ENCODE measurements around the gene SLC35F3. TPM values are rescaled to one million over a fixed set of nuclear protein-coding genes. Genes with fewer than 3 reads are reported as not detected.

SLC35F3 gene
- total and polyA plus RNA-seq, 4 donors, result 0.01 to 0.37 (median 0.08) TPM; not detected in 1

- H3K36me3 ChIP-seq (ENCODE audit: control insufficient read depth in 4 of 4, insufficient read depth in 3 of 4, low read depth in 1 of 4, low read length in 3 of 4), result no peaks in the 10 kb centered on the region
- TF ChIP-seq JUND (IDR thresholded peaks at IDR 0.05) (no peak), FOXA1 (IDR thresholded peaks at IDR 0.05) (no peak), HNF4A (conservative IDR thresholded peaks at IDR 0.05) (no peak), FOXA2 (IDR thresholded peaks at IDR 0.05) (no peak), HNF4G (IDR thresholded peaks at IDR 0.05) (no peak), MAX (IDR thresholded peaks at IDR 0.05) (no peak), ZBTB33 (IDR thresholded peaks at IDR 0.05) (no peak)
- peaks cover 0 to 3% (median 0%) of the 10 kb centered on the region in 4 donors for H3K9me3 ChIP-seq (ENCODE audit: control insufficient read depth in 4 of 4, low read length in 3 of 4)
- 67% methylated on average over 2 of the region's 2 CpGs for WGBS
- no peak overlapping the region for H3K4me3 ChIP-seq (ENCODE audit: low read depth in 1 of 3, low read length in 3 of 3)
- H3K9ac ChIP-seq (ENCODE audit: low read depth in 1 of 2, low read length in 2 of 2), result no peak overlapping the region
- DNase-seq (ENCODE audit: low spot score), result no peak
- H3K27me3 ChIP-seq (ENCODE audit: control insufficient read depth in 4 of 4, insufficient read depth in 4 of 4, low read length in 3 of 4), result no peaks in the 10 kb centered on the region
- H3K27ac ChIP-seq (ENCODE audit: low read depth in 1 of 2, low read length in 2 of 2), result no peak overlapping the region
- no peaks in the 10 kb centered on the region for H3K4me1 ChIP-seq (ENCODE audit: control insufficient read depth in 4 of 4, insufficient read depth in 4 of 4, low read length in 3 of 4)
These were observed 295.1 kb downstream of the SLC35F3 start for GRCh38 chr1:234199476-234200127.

GRCh38 chr1:234200566-234200965 lies 296.1 kb downstream of the SLC35F3 start:
- H3K36me3 ChIP-seq (ENCODE audit: control insufficient read depth in 4 of 4, insufficient read depth in 3 of 4, low read depth in 1 of 4, low read length in 3 of 4), result no peaks in the 10 kb centered on the region
- H3K4me3 ChIP-seq (ENCODE audit: low read depth in 1 of 3, low read length in 3 of 3), result no peak overlapping the region
- TF ChIP-seq FOXA1 (IDR thresholded peaks at IDR 0.05), result no peak
- no peak for TF ChIP-seq RXRA (IDR thresholded peaks at IDR 0.05)
- no peak for TF ChIP-seq HNF4G (IDR thresholded peaks at IDR 0.05)
- no peak for TF ChIP-seq RAD21 (IDR thresholded peaks at IDR 0.05)
- TF ChIP-seq JUND (IDR thresholded peaks at IDR 0.05), result no peak
- TF ChIP-seq MAX (IDR thresholded peaks at IDR 0.05), result no peak
- TF ChIP-seq REST (IDR thresholded peaks at IDR 0.05), result no peak
- TF ChIP-seq EGR1 (IDR thresholded peaks at IDR 0.05; ENCODE audit: low read depth in 2 of 2), result no peak
- TF ChIP-seq GABPA (IDR thresholded peaks at IDR 0.05 in 1 of 2, conservative IDR thresholded peaks at IDR 0.05 in 1 of 2), result no peak
- TF ChIP-seq ATF3 (IDR thresholded peaks at IDR 0.05), result no peak
- TF ChIP-seq HNF4A (conservative IDR thresholded peaks at IDR 0.05), result no peak
- no peak for TF ChIP-seq NR2F2 (IDR thresholded peaks at IDR 0.05)
- TF ChIP-seq FOXA2 (IDR thresholded peaks at IDR 0.05), result no peak
- no peak for TF ChIP-seq TAF1 (conservative IDR thresholded peaks at IDR 0.05)
- TF ChIP-seq SP1 (IDR thresholded peaks at IDR 0.05), result no peak
- TF ChIP-seq CTCF (IDR thresholded peaks at IDR 0.05; ENCODE audit: low read depth, low read length, missing input control), result no peak
- H3K27me3 ChIP-seq (ENCODE audit: control insufficient read depth in 4 of 4, insufficient read depth in 4 of 4, low read length in 3 of 4), result no peaks in the 10 kb centered on the region
- no peak overlapping the region for H3K9ac ChIP-seq (ENCODE audit: low read depth in 1 of 2, low read length in 2 of 2)
- no peak for DNase-seq (ENCODE audit: low spot score)
- H3K27ac ChIP-seq (ENCODE audit: low read depth in 1 of 2, low read length in 2 of 2), result no peak overlapping the region
- 83% methylated on average over 4 of the region's 4 CpGs for WGBS
- H3K9me3 ChIP-seq (ENCODE audit: control insufficient read depth in 4 of 4, low read length in 3 of 4), result peaks cover 0 to 3% (median 0%) of the 10 kb centered on the region in 4 donors
- no peaks in the 10 kb centered on the region for H3K4me1 ChIP-seq (ENCODE audit: control insufficient read depth in 4 of 4, insufficient read depth in 4 of 4, low read length in 3 of 4)
